CD1c-positive myeloid dendritic cell (primary cell): ENCODE results near the gene PMM2.

Experiments
- DNase-seq: peaks from one replicate; pipeline ENCODE4 v3.0.0-alpha.2; 2016; ENCODE audit errors: extremely low spot score

The PMM2 gene

DNA sequence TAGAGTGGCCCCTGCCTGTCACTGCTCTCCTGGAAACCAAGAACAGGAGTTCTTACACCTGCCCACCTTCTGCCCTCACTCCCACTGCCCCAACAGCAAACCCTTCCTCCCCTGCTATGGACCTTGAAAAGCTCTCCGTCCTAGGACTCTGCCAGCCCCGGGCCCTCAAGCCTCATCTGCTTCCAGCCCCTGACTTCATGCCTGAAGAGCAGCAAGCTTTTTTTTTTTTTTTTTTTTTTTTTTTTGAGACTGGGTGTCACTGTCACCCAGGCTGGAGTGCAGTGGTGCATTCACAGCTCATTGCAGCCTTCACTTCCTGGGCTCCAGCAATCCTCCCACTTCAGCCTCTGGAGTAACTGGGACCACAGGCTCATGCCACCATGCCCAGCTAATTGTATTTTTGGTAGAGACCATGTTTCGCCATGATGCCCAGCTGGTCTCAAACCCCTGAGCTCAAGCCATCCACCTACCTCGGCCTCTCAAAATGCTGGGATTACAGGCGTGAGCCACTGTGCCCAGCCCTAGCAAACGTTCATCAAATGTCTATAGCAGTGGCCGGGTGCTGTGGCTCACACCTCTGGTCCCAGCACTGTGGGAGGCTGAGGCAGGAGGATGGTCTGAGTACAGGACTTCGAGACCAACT is 54.2 kb downstream of the PMM2 start:
- DNase-seq: no peak

DNA sequence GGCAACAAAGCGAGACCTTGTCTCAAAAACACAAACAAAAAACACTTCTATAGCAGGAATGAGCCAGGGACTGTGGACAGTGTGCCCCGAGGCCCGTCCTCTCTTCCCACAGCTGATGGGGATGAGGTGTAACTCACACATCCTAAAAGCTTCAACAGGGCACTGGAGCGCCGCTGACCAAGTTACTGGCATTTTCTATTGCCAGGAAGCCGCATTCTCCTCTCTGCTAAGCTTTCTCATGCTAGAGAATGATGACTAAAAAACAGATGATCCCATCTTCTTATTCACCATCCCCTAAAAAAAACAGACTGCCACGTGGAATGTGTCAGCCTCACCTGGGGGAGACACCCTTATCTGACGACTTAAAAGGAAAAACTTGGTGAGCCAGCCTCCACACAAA is 54.9 kb downstream of the PMM2 start:
- no peak for DNase-seq

DNA sequence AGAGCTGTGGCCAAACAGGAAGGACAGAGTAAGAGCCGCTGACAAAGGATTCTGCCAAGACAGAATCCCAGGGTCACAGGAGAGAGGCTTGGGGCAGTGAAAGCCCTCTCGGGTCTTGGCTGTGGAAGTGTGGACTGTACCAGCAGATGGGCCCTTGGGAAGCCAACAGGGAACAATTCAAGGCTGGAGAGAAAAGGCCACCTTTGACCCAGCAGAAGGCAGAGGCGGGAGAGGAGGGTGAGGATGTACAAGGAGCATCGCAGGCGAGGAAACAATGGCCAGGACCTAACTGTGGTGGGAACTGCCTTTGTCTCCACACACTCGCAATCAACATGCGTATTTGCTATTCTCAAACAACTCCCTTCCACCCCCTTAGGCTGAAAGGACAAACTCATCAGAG is 55.5 kb downstream of the PMM2 start:
- DNase-seq: no peak

DNA sequence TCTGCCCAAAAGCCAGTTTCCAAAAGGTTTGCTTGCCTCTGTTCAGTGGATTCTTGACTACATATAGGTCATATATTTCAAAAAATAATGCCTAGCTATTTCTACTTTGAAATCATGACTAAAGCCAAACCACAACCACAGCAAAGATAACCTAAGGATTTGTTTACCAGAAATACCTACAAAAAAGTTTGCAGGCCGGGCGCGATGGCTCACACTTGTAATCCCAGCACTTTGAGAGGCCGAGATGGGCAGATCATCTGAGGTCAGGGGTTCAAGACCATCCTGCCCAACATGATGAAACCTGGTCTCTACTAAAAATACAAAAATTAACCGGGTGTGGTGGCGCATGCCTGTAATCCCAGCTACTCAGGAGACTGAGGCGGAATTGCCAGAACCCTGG is 56.0 kb downstream of the PMM2 start:
- DNase-seq: no peak

DNA sequence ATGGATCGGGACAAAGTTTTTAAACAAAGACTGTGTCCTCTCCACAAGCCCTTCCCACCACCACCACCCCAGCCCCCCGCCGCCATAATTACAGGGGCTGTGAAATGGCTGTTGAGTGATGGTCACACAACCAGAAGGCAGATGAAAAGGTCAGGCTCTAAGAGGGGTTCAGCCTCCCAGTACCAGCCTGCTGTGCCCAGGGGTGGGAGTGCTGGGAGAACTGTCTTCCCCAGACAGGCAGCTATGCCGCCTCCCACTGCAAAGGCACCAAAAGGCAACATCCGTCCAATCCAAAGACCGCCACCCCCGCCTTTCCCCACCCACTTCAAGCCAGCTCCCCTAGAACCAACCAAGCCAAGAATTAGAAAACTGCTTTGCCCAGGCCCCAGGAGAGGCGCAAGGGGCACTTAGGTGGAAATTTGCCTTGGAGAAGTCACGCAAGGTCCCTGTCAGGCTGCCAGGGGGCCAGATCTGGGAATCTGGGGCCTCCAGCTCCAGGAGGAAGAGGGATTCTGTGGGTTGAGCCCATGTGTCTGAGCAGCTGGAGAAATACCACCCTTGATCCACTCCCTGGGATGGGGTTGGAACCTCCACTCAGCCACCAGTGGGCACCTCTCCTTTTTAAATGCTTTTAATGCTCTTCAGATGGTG is 56.8 kb downstream of the PMM2 start:
- no peak for DNase-seq

DNA sequence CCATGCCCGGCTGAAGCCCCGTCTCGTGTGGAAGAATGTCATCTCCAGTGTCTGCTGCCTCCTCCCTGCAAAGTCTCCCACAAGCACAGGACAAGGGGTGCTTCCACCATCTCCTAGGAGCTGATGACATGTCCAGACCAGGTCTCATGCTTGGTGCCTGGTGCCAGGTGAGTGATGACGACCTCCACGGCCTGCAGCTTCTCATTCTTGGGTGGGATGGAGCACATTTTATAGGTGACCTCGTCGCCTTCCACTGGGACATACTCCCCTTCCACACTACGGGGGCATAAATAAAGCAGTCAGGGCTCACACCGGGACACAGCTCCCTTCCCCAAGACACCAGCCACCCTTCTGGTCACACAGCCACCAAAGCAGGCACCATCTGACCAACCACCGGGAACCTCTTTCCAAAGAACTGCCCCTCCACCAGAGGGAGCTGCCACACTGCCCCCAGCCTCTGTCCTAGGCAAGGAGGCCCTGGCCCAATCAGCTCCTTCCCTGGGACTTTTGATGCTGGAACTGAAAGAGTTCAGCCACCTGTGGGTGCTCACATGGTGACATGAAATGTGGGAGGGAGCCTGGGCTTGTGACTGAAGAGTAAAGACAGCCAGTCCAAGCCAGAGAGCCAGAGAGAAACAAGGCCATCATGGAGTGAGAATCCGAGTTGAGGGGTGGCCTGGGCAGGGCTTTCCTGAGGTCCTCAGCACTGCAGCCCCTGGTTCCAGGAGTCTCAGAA is 57.6 kb downstream of the PMM2 start:
- no peak for DNase-seq

DNA sequence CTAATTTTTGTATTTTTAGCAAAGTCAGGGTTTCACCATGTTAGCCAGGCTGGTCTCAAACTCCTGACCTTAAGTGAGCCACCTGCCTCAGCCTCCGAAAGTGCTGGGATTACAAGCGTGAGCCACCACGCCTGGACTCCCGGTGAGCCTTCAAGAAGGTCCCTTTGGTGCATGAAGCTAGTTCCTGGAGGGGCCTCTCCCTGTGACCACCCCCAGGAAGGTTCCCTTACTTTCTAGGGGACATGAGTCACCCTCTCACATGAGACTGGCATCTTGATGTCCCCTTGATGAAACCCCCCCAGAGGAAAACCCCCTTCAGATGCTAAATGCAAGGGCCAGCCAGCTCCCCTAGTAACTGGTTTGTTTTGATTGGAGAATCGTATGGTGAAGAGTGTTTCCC is 58.3 kb downstream of the PMM2 start:
- no peak for DNase-seq

DNA sequence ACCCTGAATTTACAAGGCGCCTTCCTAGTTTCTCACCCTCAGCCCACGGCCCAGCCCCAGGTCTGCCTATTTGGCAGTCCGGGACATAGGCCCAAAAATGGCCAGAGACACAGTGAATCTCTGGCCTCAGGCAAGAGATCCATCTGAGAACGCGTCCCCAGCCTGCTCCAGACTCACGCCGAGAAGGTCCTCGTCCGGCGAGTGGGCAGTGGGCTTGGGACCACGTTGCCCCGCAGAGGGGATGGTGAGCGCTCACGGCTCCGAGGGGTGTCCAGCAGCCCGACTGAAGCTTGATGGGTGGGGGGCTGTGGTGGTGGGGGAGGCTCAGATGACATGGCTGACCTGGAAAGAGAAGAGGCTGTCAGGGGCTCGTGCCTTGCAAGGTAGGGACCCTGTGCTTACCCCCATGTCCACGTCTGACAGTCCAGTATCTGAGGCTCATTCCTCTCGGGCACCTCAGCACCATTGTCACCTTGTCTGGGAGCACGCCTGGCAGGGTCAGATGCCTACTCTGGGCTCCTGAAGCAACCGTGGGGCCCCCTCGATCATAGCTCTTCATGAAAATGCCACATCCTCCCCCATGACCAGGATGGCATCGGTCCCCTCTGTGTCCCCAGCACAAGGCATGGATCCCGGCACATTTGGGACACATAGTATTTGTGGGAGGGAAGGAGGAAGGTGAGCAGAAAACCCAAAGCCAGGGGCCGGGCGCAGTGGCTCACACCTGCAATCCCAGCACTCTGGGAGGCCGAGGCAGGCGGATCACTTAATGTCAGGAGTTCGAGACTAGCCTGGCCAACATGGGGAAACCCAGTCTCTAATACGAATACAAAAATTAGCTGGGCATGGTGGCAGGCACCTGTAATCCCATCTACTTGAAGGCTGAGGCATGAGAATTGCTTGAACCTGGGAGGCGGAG is 61.6 kb downstream of the PMM2 start:
- DNase-seq: no peak

- no peak for DNase-seq
Observed at GRCh38 chr16:8859913-8860881, 62.6 kb downstream of the PMM2 start.

DNA sequence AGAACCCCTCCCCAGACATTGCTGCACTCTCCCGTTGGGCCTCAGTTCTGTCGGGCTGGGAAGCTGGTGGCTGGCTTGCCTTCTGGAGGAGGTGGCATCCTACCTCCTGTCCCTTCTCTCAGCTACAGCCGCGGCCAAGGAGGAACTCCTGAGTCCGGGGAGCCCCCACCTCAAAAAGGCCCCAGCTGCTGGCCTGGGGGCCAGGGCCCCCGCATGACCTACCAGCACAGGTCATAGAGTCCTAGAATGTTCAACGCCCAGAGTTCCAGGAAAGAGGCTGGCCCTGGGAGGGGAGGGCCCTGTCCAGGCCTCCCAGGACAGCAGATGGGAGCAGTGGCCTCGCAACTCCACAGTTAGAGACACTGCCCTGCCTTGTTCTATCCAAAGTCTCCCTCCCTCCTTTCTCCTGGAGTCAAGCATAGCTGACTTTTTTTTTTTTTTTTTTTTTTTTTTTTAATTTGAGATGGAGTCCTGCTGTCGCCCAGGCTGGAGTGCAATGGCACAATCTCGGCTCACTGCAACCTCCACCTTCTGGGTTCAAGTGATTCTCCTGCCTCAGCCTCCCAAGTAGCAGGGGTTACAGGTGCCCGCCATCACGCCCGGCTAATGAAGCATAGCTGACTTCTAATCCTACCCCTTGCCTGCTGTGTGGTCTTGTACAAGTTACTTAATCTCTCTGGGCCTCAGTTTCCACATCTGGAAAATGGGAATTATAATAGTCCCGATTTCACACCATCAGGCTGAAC is 64.1 kb downstream of the PMM2 start:
- no peak for DNase-seq

- no peak for DNase-seq
Observed at GRCh38 chr16:8862309-8863130, 64.9 kb downstream of the PMM2 start.

DNA sequence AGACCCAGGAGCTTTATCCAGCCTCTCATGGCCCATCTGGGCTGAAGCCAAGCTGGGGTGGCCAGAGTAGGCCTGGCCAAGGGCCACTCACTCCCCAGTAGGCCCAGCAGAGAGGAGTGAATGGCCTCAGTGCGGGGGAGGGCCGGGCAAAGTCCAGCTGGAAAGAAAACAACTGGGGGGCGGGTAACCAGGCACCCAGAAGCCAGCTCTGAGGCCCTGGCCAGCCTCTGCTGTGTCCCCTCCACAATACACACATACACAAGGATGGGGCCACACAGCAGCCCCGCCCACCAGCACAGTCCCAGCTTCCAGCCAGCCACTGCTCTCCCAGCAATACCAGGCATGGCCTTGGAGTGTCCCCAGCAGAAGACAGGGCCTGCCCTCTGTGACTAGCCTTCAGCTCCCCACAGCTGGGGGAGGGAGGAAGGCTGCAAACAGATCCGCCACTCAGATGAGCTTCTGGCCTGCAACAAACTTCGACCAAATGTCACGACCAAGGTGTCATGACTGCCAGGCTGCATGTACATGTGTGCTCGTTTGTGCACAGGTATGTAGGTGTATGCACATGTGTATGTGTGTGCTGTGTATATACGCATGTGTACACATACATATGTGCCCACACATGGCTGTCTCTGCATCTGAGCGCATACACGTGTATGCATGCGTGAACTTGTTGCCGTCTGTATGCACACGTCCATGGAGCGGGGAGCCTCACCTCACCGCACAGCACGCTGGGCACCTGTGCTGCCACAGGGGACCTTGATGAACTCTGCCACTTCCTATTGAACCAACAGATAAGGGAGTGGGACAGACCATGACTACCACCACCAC is 66.2 kb downstream of the PMM2 start:
- no peak for DNase-seq

- DNase-seq: no peak
Observed at GRCh38 chr16:8864480-8865110, 67.0 kb downstream of the PMM2 start.

- DNase-seq: no peak
Observed at GRCh38 chr16:8865145-8865882, 67.7 kb downstream of the PMM2 start.

- no peak for DNase-seq
Observed at GRCh38 chr16:8866118-8866883, 68.7 kb downstream of the PMM2 start.

DNA sequence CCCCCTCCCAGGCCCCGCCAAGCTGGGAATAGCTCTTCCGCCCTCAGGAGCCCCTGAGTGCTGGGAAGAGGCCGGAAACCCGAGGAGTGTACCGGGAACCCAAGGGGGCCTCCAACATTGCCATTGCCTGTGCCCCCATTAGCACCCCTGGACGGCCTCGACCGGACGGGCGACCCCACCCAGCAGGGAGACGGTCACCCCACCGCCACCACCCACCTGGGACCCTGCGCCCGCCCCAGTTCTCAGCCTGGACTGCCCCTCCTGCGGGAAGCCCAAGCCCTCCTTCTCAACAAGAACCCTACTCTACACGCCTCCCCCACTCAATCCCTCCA is 69.2 kb downstream of the PMM2 start:
- no peak for DNase-seq
